Spleen (tissue), 7 donors: ENCODE results near the gene IMMP2L.

Experiments used
- CTCF ChIP-seq, 11 experiments: fragments of 200-600 bp in 7 of 11; fragments of 450-650 bp in 4 of 11; sonication (generic) in 4 of 11; IDR thresholded peaks in 8 of 11; conservative IDR thresholded peaks in 3 of 11; 1 replicate in 7 of 11; 2 replicates in 4 of 11; pipeline versions ENCODE4 v1.4.0 to v1.8.0; 2016 to 2021; ENCODE audit warnings: antibody characterized with exemption in 11 of 11, inconsistent platforms in 4 of 11, mild to moderate bottlenecking in 1 of 11
- POLR2A ChIP-seq, 3 donors: fragments of 450-650 bp; IDR thresholded peaks; one replicate each; pipeline ENCODE4 v1.5.1; 2017; ENCODE audit warnings: antibody characterized with exemption in 3 of 3, mild to moderate bottlenecking in 1 of 3
- POLR2AphosphoS5 ChIP-seq, 3 donors: sonication (generic); formaldehyde crosslinking; IDR thresholded peaks; one replicate each; pipeline ENCODE4 v1.5.1; 2017; ENCODE audit warnings: antibody characterized with exemption in 3 of 3
- donor health status: DM: no; HTN: no; CAD: no; lungs with moderate emphysema.
- donor health status: DM: no; HTN: no; CAD: no.
- donor health status: DM: no; HTN: no; CAD: no.

- no peak for TF ChIP-seq POLR2AphosphoS5 (IDR thresholded peaks at IDR 0.05)
- TF ChIP-seq CTCF (IDR thresholded peaks at IDR 0.05 in 8 of 11, conservative IDR thresholded peaks at IDR 0.05 in 3 of 11) = no peak
- TF ChIP-seq POLR2A (IDR thresholded peaks at IDR 0.05) = no peak
Observed at GRCh38 chr7:111006040-111006439, 556.3 kb downstream of the IMMP2L start.
